ENCODE results near the gene GRAMD1C. TPM values are rescaled to one million over a fixed set of nuclear protein-coding genes. Genes with fewer than 3 reads are reported as not detected.

The GRAMD1C gene
- total and polyA plus RNA-seq, 9 donors = 0.35 to 10.7 (median 1.8) TPM

GRCh38 chr3:113802795-113803455, 35.7 kb upstream of the GRAMD1C start:
- H3K4me1 ChIP-seq (ENCODE audit: insufficient read depth) = no peaks in the 10 kb centered on the region
- H3K36me3 ChIP-seq = no peaks in the 10 kb centered on the region
- intact Hi-C loops (cut with DNase I) = no loop called here
- 93 to 95% (median 94%) methylated on average over 3 of the region's 3 CpGs for WGBS, 3 donors
- TF ChIP-seq CTCF (IDR thresholded peaks at IDR 0.05) (no peak), POLR2A (IDR thresholded peaks at IDR 0.05) (no peak), EP300 (IDR thresholded peaks at IDR 0.05) (no peak)
- no peaks in the 10 kb centered on the region for H3K9me3 ChIP-seq
- H3K27me3 ChIP-seq = no peaks in the 10 kb centered on the region
- no peak overlapping the region for H3K27ac ChIP-seq
- DNase-seq = no peak
- H3K4me3 ChIP-seq = no peak overlapping the region

DNA sequence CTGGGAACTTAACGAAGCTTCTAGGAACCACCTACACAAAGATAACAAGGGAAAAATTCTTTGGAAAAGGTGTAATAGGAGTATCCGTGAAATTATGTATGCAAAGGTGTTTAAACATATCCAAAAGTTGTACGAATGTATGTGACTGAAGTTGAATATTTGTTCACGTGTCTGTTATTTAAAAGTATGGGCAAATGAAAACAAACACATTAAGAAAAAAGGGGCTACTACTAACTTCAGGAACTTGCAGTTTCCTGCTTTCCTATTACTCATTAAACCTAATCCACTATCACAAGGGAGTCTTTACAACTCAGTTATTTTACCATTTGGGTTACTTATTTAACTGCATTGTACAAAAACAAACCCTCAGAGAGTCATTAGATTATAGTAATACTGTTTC, 33.9 kb upstream of the GRAMD1C start:
- intact Hi-C loops (cut with DNase I) = no loop called here
- H3K27me3 ChIP-seq = no peaks in the 10 kb centered on the region

DNA sequence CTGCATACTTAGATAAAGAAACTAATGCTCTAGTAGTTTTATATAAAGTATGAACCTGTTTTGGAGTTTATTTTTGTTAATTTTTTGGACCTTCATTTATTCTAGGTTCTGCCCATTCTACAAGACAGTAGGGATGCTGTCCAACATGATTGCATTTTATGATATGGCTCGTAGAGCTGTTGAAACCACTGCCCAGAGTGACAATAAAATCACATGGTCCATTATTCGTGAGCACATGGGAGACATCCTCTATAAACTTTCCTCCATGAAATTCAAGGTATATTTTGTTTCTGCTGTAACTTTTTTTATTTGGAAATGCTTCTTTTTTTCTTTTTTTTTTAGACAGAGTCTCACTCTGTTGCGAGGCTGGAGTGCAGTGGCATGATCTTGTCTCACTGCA, 33.3 kb upstream of the GRAMD1C start:
- no peaks in the 10 kb centered on the region for H3K9me3 ChIP-seq

More for the DNA sequence above, 33.9 kb upstream of the GRAMD1C start:
- WGBS, 3 donors = 41 to 52% (median 47%) methylated on average over 4 of the region's 4 CpGs
- Histone ChIP-seq H3K4me1 (ENCODE audit: insufficient read depth) (no peaks in the 10 kb centered on the region), H3K36me3 (no peaks in the 10 kb centered on the region), H3K27ac (no peak overlapping the region), H3K9me3 (no peaks in the 10 kb centered on the region), H3K4me3 (no peak overlapping the region)
- no peak for DNase-seq
- TF ChIP-seq POLR2A (IDR thresholded peaks at IDR 0.05) (no peak), CTCF (IDR thresholded peaks at IDR 0.05) (no peak)

GRCh38 chr3:113812854-113813253, 25.7 kb upstream of the GRAMD1C start:
- H3K36me3 ChIP-seq = no peaks in the 10 kb centered on the region
- intact Hi-C loops (cut with DNase I) = no loop called here
- 80 to 83% (median 83%) methylated on average over 3 of the region's 3 CpGs for WGBS, 3 donors
- H3K27ac ChIP-seq = no peak overlapping the region
- no peak for TF ChIP-seq EP300 (IDR thresholded peaks at IDR 0.05)
- TF ChIP-seq CTCF (IDR thresholded peaks at IDR 0.05) = no peak
- TF ChIP-seq POLR2A (IDR thresholded peaks at IDR 0.05) = no peak
- no peaks in the 10 kb centered on the region for H3K9me3 ChIP-seq
- DNase-seq = no peak
- peaks cover 2% of the 10 kb centered on the region for H3K27me3 ChIP-seq
- no peak overlapping the region for H3K4me3 ChIP-seq
- no peaks in the 10 kb centered on the region for H3K4me1 ChIP-seq (ENCODE audit: insufficient read depth)

More for the DNA sequence above, 33.3 kb upstream of the GRAMD1C start:
- DNase-seq = no peak
- intact Hi-C loops (cut with DNase I) = no loop called here
- Histone ChIP-seq H3K27ac (no peak overlapping the region), H3K27me3 (no peaks in the 10 kb centered on the region), H3K4me3 (no peak overlapping the region), H3K36me3 (no peaks in the 10 kb centered on the region), H3K4me1 (ENCODE audit: insufficient read depth) (no peaks in the 10 kb centered on the region)
- no peak for TF ChIP-seq EP300 (IDR thresholded peaks at IDR 0.05)
- TF ChIP-seq CTCF (IDR thresholded peaks at IDR 0.05) = no peak
- no peak for TF ChIP-seq POLR2A (IDR thresholded peaks at IDR 0.05)
- WGBS, 3 donors = 90 to 96% (median 91%) methylated on average over 3 of the region's 3 CpGs

Data from ovary (tissue), 9 donors.